GM18858 (cell line): ENCODE results near the gene TNF.
"Not testable (repeated sequence)": the region's sequence is repeated elsewhere in the genome, so short reads cannot be mapped to it uniquely, and the experiment has no call there.

Source experiments
- ATAC-seq: cut with Tn5 transposase; IDR thresholded peaks from one replicate; pipeline ENCODE4 v1.9.1; 2021; ENCODE audit not compliant: unreplicated experiment

Gene TNF

GRCh38 chr6:31543639-31544038, 31.7 kb upstream of the TNF start:
- ATAC-seq = no peak

DNA sequence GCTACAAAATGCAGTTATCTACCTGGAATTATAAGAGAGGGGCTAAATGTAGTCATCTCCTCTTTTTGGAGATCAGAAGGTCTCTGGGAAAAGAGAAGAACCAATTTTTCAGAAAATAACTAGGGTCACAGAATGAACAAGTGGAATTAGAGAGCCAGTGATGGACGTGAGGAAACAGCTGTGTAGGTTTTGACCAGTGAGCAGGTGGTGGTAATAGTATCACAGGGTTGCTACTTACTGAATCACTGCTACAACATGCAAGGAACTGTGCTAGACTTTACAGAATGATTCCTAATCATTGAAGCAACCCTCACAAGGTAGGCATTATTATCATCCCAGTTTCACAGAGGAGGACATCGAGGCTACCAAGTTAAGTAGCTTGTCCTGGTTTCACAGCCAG, 30.7 kb upstream of the TNF start:
- no peak for ATAC-seq

DNA sequence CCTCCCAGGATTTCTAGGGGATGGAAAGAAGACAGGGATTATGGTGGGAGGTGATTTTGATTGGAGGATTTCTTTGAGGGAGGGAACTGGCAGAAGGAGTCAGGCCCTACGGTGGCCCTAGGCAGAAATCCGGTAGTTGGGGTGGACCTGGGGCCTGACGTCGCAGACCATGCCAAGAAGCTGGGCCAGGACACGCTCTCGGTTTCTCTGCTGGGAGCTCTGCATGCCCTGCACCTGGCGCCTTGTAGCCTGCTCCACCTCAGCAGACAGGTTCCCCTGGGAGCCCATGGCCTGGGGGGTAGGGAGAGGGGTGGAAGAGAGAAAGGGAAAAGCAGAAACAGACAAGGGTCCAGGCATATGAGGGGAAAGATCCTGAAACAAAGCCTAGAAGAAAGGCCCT, 30.1 kb upstream of the TNF start:
- ATAC-seq = no peak

DNA sequence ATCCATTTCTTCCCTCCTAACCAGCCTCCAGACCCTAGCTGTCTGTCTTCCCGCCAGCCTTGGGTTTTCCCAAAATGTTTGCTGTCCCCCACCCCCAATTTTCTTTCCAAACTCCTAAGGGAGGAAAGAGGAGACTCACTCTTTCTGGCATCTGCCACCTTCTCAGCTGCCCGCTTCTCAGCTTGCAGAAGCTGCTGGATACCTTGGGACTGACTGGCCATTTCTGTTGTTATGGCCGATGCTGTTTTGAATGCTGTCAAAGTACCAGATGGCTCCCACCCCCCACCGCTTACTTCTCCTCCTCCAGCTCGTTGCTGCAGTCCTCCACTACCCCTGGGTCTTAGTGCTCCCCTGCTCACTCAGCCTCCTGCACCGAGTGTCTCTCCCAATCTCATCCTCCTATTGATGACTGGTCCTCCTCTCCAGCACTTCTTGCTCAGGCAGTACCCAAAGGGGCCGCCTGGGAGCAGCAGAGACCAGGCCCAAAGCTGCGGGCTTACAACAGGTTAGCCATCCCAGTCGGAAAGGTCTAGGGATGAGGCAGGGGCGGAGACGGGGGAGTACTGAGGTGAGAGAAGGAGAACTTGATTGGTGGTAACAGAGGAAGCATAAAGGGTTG, 28.9 kb upstream of the TNF start, which contains the start of gene ATP6V1G2:
ATP6V1G2 (minus strand) TSS at position 270 of the 619 bp plus-strand sequence; CDS start at position 221, 49 bp downstream.
- ATAC-seq = peak; percentile 39

- no peak for ATAC-seq
Observed at GRCh38 chr6:31546958-31547726, 28.2 kb upstream of the TNF start, which contains the start of gene NFKBIL1. Gene NFKBIL1 (plus strand): TSS chr6:31547608. CDS start chr6:31547695, 87 bp downstream.

- ATAC-seq = no peak
Observed at GRCh38 chr6:31547727-31548543, 27.4 kb upstream of the TNF start.

DNA sequence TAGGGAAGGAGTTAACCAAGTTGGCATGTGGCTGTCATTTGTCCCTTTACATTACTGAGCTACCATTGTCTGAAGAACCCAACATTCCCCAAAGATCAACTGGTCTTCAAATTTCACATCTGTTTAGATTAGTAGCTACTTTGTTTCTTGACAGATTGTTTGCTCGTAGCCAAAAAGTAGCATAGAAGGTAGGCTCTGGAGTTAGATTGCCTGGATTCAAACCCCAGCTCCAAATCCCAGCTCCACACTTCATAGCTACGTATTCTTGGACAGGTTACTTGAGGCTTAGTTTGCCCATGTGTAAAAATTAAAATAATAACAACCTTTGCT, 26.9 kb upstream of the TNF start:
- no peak for ATAC-seq

DNA sequence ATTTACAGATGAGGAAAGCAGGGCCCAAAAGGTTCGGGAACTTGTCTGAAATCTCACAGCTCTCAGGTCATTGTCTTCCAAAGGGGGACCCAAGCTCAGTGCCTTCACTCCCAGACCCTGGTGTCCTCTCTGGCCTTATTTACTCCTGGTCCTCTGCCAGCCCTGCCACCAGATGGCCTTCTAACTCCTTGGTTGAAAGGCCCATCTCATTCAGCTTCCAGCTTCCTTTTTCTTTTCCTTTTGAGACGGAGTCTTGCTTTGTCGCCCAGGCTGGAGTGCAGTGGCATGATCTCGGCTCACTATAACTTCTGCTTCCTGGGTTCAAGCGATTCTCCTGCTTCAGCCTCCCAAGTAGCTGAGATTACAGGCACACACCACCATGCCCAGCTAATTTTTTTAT, 24.0 kb upstream of the TNF start:
- ATAC-seq = not testable (repeated sequence)

DNA sequence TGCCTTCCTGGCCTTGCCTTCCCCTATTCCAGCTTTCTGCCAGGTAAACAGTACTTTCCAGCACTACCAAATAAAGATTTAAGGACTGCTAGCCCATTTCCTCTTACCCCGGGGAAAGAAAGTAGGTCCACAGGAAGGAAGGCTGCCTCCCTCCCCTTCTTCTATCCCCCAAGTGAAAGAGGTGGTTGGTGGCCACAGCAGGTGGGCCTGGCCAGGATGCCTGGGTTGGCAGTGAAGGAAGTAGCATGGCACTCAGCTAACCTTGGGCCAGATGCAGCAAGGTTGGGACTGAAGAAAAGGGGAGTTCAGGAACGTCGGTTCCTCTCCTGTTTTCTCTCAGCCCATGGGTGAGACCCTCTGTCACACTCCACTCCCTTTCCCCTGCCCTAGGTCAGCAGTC, 19.1 kb upstream of the TNF start:
- ATAC-seq = no peak

DNA sequence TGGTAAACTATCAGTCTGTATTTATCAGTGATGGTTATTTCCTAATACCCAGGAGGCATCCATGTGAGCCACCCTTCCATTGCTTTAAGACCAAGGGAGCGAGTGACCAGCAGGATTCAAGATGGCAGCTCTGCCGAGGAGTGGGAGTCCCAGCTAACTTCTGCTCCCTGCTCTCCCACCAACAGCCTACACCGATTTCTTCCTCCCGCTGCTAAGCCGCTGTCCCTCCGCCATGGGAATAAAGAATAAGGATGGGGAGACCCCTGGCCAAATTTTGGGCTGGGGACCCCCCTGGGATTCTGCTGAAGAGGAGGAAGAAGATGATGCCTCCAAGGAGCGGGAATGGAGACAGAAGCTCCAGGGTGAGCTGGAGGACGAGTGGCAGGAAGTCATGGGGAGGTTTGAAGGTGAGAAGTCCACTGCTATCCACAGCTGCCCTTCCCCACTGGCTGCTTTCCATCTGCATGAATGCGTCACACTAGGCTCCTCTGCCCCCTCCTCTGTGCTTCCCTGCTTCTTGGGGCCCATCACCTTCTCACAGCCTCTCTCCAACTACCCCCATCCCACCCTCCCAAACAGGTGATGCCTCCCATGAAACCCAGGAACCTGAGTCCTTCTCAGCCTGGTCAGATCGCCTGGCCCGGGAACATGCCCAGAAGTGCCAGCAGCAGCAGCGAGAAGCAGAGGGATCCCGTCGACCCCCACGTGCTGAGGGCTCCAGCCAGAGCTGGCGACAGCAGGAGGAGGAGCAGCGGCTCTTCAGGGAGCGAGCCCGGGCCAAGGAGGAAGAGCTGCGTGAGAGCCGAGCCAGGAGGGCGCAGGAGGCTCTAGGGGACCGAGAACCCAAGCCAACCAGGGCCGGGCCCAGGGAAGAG, 17.7 kb upstream of the TNF start:
- ATAC-seq = no peak

DNA sequence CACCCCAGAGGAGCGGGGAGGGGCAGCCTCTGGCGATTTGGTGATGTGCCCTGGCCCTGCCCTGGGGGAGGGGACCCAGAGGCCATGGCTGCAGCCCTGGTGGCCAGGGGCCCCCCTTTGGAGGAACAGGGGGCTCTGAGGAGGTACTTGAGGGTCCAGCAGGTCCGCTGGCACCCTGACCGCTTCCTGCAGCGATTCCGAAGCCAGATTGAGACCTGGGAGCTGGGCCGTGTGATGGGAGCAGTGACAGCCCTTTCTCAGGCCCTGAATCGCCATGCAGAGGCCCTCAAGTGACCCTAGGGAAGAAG, 17.1 kb upstream of the TNF start:
- no peak for ATAC-seq

GRCh38 chr6:31558631-31559500, 16.5 kb upstream of the TNF start:
- ATAC-seq = no peak

DNA sequence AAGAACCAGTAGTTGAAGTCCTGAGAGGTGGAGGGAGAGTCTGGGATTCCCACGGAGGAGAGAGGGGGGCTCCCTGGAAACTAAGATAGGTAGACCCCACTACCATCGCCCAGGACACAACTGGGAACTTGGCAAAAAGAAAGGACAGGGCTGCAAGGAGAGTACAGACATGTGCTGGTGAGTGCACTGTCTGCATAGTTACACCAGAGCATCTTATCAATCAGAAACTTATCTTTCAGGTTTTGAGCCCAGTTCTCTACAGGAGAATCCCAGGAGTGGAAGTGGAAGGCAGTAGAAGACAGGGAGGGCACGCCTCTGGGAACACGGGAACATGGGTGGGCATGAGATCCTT, 15.8 kb upstream of the TNF start:
- ATAC-seq = no peak

DNA sequence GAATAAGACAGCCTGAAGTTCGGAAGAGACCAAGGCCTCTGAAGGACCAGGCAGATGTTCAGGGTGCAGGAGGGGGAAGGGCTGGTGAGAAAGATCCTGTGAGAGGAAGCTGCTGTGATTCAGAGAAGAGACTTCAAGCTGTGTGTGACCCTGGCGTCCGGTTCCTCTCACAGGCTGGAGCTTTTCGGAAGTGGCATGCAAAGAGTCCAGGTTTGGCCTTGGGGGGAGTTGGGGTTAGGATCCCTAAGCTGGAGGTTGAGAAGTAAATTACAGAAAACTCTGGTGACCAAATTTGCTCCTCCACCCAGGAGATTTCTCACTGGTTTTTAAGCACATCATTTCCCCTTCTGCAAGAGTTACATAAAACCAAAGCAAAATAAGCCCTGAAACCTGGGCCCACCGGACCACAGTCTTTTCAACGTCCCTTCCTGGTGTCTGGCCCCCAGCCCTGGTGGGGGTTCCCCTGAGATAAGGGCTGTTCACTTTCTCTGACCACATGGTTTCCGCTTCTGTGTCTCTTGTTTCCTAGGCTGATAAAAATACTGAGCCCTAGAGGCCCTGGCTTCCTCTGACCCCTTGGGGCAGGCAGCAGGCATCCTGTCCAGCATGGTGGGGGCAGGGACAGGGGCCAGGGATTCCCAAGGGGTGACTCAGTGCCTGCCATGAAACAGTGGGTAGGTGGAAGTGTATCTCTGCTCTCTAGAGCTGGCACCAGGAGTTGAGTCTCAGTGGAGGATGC, 15.2 kb upstream of the TNF start:
- peak; percentile 52 for ATAC-seq

DNA sequence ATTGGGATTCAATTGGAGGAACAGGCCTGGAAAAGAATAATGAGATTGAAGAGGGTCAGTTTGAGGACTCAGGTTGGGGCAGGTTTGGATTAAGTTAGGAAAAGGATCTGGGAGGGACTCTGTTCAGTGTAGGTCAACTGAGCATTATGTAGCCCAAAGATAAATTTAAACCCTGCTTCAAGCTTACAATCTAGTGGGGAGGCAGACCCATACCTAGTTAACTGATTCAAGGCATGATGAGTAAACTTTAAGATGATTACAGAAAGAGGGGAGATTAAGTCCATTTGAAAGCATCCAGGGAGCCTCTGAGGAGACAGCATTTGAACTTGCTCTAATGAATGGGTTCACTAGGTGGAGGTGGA, 14.7 kb upstream of the TNF start:
- no peak for ATAC-seq

DNA sequence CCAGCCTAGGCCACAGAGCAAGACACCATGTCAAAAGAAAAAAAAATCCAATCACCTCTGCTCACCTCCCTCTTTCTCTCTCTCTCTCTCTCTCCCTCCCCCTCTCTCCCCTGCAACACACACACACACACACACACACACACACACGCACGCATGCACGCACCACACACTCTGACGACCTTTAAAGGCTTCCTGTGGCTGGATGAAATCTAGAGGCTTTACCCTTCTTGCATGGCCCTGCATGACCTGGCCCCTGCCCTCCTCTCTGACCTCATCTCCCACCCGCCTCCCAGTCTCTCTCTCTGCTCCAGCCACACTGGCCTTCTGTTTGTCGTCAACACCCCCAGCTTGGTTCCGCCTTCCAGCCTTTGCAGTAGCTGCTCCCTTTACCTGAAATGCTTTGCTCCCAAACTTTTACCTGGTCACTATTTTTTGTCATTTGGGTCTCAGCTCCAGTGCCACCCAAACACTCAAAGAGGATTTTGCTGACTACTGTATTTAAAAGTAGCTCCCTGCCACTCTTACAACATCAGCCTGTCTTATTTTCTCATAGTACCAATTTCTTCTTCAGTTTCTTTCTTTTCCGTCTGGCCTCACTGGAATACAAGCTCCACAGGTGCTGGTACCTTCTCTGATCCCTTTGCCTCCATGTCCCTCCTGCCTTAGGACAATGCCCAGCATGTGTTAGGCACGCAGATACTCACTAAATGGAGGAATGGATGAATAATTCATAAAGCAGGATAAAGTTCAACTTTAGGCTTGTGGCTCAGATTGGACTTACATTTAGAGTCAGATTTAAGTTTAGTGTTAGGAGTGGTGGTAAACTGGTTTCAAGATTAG, 7.6 kb upstream of the TNF start:
- no peak for ATAC-seq

- ATAC-seq = peak; percentile 51
Observed at GRCh38 chr6:31568537-31568961, 6.8 kb upstream of the TNF start.

- ATAC-seq = no peak
Observed at GRCh38 chr6:31569861-31570536, 5.4 kb upstream of the TNF start.
